OCI-LY7 (cell line): ENCODE measurements around the gene SMIM26.

Experiments
- EZH2phosphoT487 ChIP-seq: fragments of 200-600 bp; sonication (generic); IDR thresholded peaks from 2 replicates; pipeline ENCODE4 v1.6.1; 2018; ENCODE audit warnings: low read depth, borderline replicate concordance, mild to moderate bottlenecking, mixed run types, antibody characterized with exemption, low read length, moderate library complexity, mixed read lengths
- TF ChIP-seq, protein P1 (sequence below): fragments of 200-600 bp; sonication (generic); conservative IDR thresholded peaks from 2 replicates; pipeline ENCODE4 v1.5.1; 2014; ENCODE audit warnings: mild to moderate bottlenecking, antibody characterized with exemption, low read length, moderate library complexity, mixed read lengths

- TF ChIP-seq, protein P1, sequence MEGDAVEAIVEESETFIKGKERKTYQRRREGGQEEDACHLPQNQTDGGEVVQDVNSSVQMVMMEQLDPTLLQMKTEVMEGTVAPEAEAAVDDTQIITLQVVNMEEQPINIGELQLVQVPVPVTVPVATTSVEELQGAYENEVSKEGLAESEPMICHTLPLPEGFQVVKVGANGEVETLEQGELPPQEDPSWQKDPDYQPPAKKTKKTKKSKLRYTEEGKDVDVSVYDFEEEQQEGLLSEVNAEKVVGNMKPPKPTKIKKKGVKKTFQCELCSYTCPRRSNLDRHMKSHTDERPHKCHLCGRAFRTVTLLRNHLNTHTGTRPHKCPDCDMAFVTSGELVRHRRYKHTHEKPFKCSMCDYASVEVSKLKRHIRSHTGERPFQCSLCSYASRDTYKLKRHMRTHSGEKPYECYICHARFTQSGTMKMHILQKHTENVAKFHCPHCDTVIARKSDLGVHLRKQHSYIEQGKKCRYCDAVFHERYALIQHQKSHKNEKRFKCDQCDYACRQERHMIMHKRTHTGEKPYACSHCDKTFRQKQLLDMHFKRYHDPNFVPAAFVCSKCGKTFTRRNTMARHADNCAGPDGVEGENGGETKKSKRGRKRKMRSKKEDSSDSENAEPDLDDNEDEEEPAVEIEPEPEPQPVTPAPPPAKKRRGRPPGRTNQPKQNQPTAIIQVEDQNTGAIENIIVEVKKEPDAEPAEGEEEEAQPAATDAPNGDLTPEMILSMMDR: no peak
- no peak for TF ChIP-seq EZH2phosphoT487
Measured at GRCh38 chr20:18589941-18590674, 22.9 kb downstream of the SMIM26 start.
